HTR-8/SVneo (cell line): ENCODE data around the gene GID8.

Experiments
- DNase-seq: peaks from one replicate; pipeline ENCODE4 v3.0.0; 2011; ENCODE audit warnings: low spot score, mixed read lengths; ENCODE audit not compliant: insufficient read length
- FAIRE-seq: peaks from 2 replicates; lab custom pipeline; 2011; peaks lifted over from hg19 to GRCh38; lab: Jason Lieb, UNC

The GID8 gene

DNA sequence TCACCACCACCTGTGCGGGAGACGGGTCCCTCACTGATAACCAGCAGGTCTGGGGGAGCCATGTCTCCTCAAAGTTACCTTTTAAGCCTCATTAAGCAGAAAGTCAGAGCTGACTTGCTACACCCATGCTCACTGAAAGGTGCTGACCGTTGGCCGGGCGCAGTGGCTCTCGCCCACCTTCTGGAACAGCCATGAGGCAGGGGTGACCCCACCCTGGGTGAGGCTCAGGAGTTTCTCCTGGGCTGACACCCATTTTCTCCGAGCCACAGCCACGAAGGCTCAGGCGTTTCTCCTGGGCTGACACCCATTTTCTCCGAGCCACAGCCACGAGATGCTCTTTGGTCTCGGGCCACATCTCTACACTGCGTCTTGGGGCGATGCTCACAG is 58.6 kb downstream of the GID8 start:
- no peak for DNase-seq
- FAIRE-seq = no peak

DNA sequence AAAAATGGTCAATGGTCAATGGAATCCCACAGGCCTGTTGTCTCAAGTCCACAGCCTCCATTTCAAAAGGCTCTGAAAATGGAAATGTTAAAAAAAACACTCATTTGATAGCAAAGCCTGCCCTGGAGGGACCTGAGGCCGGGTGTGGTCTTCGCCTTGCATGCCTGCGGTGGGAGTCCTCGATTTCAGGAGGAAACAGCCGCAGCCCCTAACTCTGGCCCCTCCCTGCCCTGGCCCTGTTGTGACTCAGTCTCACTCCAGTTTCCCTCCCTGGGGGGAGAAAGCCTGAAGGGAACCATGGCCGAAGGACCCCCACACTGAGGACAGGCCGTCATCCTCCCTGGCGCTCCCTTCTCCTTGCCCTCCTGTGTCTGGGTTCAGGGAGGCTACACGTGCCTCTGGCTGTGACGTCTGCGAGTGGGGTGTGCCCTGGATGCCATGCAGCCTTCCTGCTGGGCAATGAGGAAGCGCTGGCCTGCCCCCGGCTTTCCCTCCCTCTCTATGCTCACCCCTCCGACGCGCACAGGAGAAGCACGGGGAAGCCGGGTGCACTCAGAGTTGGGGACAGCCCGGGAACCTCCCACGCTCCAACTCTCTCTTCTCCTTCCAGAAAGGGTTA is 59.6 kb downstream of the GID8 start:
- FAIRE-seq = peak; percentile 62

More for the DNA sequence above, 59.6 kb downstream of the GID8 start:
- no peak for DNase-seq
